GM21737 (cell line): ENCODE results near the gene C16orf89.
"Not testable (repeated sequence)": the region's sequence is repeated elsewhere in the genome, so short reads cannot be mapped to it uniquely, and the experiment has no call there.

Source experiments
- ATAC-seq: cut with Tn5 transposase; IDR thresholded peaks from one replicate; pipeline ENCODE4 v1.9.1; 2021; ENCODE audit warnings: mild to moderate bottlenecking, moderate library complexity; ENCODE audit not compliant: unreplicated experiment

Gene C16orf89

GRCh38 chr16:5085716-5086115 lies 20.0 kb upstream of the C16orf89 start:
- ATAC-seq = not testable (repeated sequence)

- ATAC-seq = not testable (repeated sequence)
Observed at GRCh38 chr16:5084802-5085201, 19.0 kb upstream of the C16orf89 start.

- not testable (repeated sequence) for ATAC-seq
Observed at GRCh38 chr16:5084099-5084731, 18.5 kb upstream of the C16orf89 start.

GRCh38 chr16:5083646-5084045 lies 17.9 kb upstream of the C16orf89 start:
- ATAC-seq = not testable (repeated sequence)

GRCh38 chr16:5080996-5081395 lies 15.2 kb upstream of the C16orf89 start:
- not testable (repeated sequence) for ATAC-seq

GRCh38 chr16:5080461-5080860 lies 14.7 kb upstream of the C16orf89 start:
- ATAC-seq = not testable (repeated sequence)

- no peak for ATAC-seq
Observed at GRCh38 chr16:5078626-5079025, 12.9 kb upstream of the C16orf89 start.

GRCh38 chr16:5077304-5077703 lies 11.5 kb upstream of the C16orf89 start:
- ATAC-seq = no peak

GRCh38 chr16:5075637-5076036 lies 9.9 kb upstream of the C16orf89 start:
- no peak for ATAC-seq

- ATAC-seq = not testable (repeated sequence)
Observed at GRCh38 chr16:5073771-5074170, 8.0 kb upstream of the C16orf89 start.

GRCh38 chr16:5073279-5073629 lies 7.5 kb upstream of the C16orf89 start:
- ATAC-seq = no peak

GRCh38 chr16:5072334-5073278 lies 6.8 kb upstream of the C16orf89 start:
- peak; percentile 5 for ATAC-seq

- peak; percentile 78 for ATAC-seq
Observed at GRCh38 chr16:5071681-5072333, 6.1 kb upstream of the C16orf89 start, which contains the start of gene ALG1. TSS of gene ALG1 (plus strand) at chr16:5071843. CDS start at chr16:5071850, 7 bp downstream.

- no peak for ATAC-seq
Observed at GRCh38 chr16:5071341-5071680, 5.6 kb upstream of the C16orf89 start.

GRCh38 chr16:5070431-5071186 lies 4.9 kb upstream of the C16orf89 start:
- no peak for ATAC-seq

GRCh38 chr16:5069854-5070253 lies 4.1 kb upstream of the C16orf89 start:
- ATAC-seq = no peak

- ATAC-seq = no peak
Observed at GRCh38 chr16:5069048-5069447, 3.3 kb upstream of the C16orf89 start.

- no peak for ATAC-seq
Observed at GRCh38 chr16:5066511-5066910, 755 bp upstream of the C16orf89 start.

GRCh38 chr16:5065326-5065725 lies 430 bp downstream of the C16orf89 start:
- ATAC-seq = no peak

GRCh38 chr16:5064915-5065314 lies 841 bp downstream of the C16orf89 start:
- no peak for ATAC-seq
